Peyer's patch (tissue), 4 donors: Measurements from ENCODE around the gene STX1B.

ENCODE experiments used
- POLR2A ChIP-seq, 2 donors: fragments of 450-650 bp; IDR thresholded peaks; one replicate each; pipeline ENCODE4 v1.5.1; 2017; ENCODE audit warnings: antibody characterized with exemption in 2 of 2, mild to moderate bottlenecking in 2 of 2, moderate library complexity in 2 of 2
- TF ChIP-seq, protein P1 (sequence below), 6 experiments: fragments of 450-650 bp in 4 of 6; fragments of 200-600 bp in 2 of 6; sonication (generic) in 1 of 6; IDR thresholded peaks; one replicate each; pipeline ENCODE4 v1.5.1; 2017 to 2019; ENCODE audit warnings: antibody characterized with exemption in 6 of 6, mild to moderate bottlenecking in 3 of 6, moderate library complexity in 1 of 6

DNA sequence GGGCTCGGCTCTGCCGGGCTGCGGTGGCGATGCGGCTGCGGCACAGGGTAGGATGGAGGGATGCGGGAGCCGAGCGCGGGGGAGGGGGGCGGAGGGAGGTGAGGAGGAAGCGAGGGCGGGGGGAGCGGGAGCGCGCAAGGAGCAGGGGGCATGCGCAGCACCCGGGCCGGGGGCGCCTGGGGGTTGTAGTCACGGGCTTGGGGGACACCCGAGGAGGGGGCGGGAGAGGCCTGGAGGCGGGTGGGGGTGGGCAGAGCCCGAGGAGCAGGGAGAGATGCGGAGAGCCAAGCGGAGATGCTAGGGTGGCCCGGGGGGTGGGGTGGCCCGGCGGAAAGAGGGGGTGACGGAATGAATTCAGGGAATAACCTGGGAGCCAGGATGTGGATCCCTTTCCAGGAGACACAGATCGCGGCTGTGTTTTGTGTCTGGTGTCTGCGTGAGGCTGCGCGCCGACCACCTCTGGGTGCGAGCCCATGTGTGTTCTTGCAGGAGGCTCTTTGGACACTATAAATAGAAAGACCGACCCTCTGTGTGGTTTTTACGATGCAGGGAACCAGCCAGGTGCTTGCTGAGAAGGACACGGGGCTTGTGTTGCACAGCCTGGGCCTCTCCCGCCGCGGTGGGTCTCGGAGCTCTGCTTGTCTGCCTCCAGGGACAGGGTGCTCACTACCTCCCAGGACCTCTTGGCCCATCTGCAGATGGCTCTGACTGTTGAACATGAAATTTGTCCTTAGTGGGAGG lies at the start of gene STX1B:
- TF ChIP-seq, protein P1, sequence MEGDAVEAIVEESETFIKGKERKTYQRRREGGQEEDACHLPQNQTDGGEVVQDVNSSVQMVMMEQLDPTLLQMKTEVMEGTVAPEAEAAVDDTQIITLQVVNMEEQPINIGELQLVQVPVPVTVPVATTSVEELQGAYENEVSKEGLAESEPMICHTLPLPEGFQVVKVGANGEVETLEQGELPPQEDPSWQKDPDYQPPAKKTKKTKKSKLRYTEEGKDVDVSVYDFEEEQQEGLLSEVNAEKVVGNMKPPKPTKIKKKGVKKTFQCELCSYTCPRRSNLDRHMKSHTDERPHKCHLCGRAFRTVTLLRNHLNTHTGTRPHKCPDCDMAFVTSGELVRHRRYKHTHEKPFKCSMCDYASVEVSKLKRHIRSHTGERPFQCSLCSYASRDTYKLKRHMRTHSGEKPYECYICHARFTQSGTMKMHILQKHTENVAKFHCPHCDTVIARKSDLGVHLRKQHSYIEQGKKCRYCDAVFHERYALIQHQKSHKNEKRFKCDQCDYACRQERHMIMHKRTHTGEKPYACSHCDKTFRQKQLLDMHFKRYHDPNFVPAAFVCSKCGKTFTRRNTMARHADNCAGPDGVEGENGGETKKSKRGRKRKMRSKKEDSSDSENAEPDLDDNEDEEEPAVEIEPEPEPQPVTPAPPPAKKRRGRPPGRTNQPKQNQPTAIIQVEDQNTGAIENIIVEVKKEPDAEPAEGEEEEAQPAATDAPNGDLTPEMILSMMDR (IDR thresholded peaks at IDR 0.05), result no peak
- no peak for TF ChIP-seq POLR2A (IDR thresholded peaks at IDR 0.05)
